ENCODE results near the gene SOX6.
"Not testable (repeated sequence)": the region's sequence is repeated elsewhere in the genome, so short reads cannot be mapped to it uniquely, and the experiment has no call there.

Gene SOX6

GRCh38 chr11:16395601-16396000, 39.3 kb upstream of the SOX6 start:
- no peak overlapping the region for H3K4me3 ChIP-seq (ENCODE audit: low read length)
- DNase-seq (ENCODE audit: low read depth) = no peak
- TF ChIP-seq, protein P1, sequence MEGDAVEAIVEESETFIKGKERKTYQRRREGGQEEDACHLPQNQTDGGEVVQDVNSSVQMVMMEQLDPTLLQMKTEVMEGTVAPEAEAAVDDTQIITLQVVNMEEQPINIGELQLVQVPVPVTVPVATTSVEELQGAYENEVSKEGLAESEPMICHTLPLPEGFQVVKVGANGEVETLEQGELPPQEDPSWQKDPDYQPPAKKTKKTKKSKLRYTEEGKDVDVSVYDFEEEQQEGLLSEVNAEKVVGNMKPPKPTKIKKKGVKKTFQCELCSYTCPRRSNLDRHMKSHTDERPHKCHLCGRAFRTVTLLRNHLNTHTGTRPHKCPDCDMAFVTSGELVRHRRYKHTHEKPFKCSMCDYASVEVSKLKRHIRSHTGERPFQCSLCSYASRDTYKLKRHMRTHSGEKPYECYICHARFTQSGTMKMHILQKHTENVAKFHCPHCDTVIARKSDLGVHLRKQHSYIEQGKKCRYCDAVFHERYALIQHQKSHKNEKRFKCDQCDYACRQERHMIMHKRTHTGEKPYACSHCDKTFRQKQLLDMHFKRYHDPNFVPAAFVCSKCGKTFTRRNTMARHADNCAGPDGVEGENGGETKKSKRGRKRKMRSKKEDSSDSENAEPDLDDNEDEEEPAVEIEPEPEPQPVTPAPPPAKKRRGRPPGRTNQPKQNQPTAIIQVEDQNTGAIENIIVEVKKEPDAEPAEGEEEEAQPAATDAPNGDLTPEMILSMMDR (IDR thresholded peaks at IDR 0.05; ENCODE audit: insufficient read depth, low read depth, low read length, missing control alignments) = no peak

- no peak for DNase-seq (ENCODE audit: low read depth)
- TF ChIP-seq, protein P1 (IDR thresholded peaks at IDR 0.05; ENCODE audit: insufficient read depth, low read depth, low read length, missing control alignments) = no peak
- no peak overlapping the region for H3K4me3 ChIP-seq (ENCODE audit: low read length)
Measured at GRCh38 chr11:16394947-16395346, 38.6 kb upstream of the SOX6 start.

- TF ChIP-seq, protein P1 (IDR thresholded peaks at IDR 0.05; ENCODE audit: insufficient read depth, low read depth, low read length, missing control alignments) = no peak
- H3K4me3 ChIP-seq (ENCODE audit: low read length) = no peak overlapping the region
- DNase-seq (ENCODE audit: low read depth) = no peak
Measured at GRCh38 chr11:16393340-16393739, 37.0 kb upstream of the SOX6 start.

- TF ChIP-seq, protein P1 (IDR thresholded peaks at IDR 0.05; ENCODE audit: insufficient read depth, low read depth, low read length, missing control alignments) = no peak
- no peak overlapping the region for H3K4me3 ChIP-seq (ENCODE audit: low read length)
- DNase-seq (ENCODE audit: low read depth) = peak; percentile 23
Measured at GRCh38 chr11:16392616-16393015, 36.3 kb upstream of the SOX6 start.

- DNase-seq (ENCODE audit: low read depth); H3K4me3 ChIP-seq (ENCODE audit: low read length): not testable (repeated sequence)
Measured at GRCh38 chr11:16390826-16391225, 34.5 kb upstream of the SOX6 start.

DNA sequence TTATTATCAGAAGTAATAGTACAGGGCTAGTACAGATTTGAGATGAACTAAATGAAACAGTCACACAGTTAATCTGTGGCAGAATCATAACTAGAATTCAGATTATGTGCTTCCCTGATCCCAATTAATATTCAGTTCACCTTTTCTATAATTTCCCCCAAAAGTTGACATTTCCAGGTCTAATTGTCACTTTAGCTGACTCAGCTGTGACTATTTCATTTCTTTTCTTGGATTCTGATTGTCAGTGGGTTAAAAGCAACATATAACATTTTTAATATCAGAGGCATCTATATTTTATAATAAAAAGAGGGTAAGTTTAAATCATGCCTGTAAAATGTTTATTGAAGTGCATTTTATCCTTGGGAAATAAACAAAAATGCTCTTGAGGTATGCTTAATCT, 28.8 kb upstream of the SOX6 start:
- no peak for DNase-seq (ENCODE audit: low read depth)
- TF ChIP-seq, protein P1 (IDR thresholded peaks at IDR 0.05; ENCODE audit: insufficient read depth, low read depth, low read length, missing control alignments) = no peak
- no peak overlapping the region for H3K4me3 ChIP-seq (ENCODE audit: low read length)

DNA sequence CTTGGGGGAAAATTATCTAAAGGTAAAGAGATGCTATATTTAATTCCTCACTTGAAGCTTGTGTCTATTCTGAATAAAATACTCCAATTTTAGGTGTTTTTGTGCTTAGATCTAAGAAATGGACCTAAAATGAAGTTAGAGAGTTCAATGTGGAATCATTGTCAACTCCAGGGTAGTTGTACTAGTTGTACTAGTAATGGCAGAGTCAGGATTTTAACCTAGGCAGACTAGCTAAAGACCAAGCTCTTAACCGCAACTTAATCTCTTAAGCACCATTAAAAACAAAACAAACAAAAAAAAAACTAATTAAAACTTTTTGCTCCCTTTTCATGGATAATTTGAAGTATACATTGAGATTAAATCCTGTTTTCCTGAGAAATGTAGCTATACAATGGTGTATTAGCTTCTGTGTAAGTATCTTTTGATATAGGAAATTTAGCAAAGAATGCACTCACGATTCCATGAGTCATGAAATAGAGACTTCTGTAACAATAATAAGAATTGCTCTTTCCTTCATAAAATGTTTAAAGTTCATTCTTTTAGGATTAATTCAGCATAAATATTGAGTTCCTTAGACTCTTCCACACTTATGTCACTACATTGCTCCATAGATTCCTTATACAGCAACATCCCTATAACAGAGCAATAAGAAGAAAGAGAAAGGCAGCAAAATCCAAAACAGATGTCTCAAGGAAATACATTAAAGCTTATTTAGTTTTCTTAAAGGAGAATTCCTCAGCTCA, 26.5 kb upstream of the SOX6 start:
- no peak overlapping the region for H3K4me3 ChIP-seq (ENCODE audit: low read length)
- no peak for DNase-seq (ENCODE audit: low read depth)
- TF ChIP-seq, protein P1 (IDR thresholded peaks at IDR 0.05; ENCODE audit: insufficient read depth, low read depth, low read length, missing control alignments) = no peak
